ENCODE data around the gene FNBP1. TPM values are rescaled to one million over a fixed set of nuclear protein-coding genes. Genes with fewer than 3 reads are reported as not detected.

FNBP1 gene
- total and polyA plus RNA-seq, 7 experiments from 2014 or later, result 138 to 207 (median 166) TPM

DNA sequence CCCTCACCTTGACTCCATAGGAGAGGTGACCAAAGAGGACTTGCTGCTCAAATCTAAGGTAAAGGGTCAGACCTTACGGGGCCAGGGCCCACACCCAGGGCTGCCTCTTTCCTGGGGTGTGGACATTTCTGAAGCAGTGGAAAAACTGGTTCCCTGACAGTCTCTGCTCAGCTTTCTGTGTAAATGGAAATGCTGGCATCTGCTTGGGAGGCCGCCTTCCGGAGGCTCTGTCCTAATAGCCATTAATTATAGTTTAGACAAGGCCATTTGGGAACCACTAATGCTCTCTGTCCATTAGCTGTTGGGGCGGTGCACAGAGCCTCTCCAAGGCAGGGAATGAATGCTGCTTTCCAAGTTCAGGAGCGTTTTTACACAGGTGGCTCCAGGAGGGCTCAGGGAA lies 190.4 kb downstream of the FNBP1 start:
- H3K9me3 Mint-ChIP-seq, result no peaks in the 10 kb centered on the region
- DNase-seq, result no peak
- ChIA-PET CTCF (interaction anchor here (0.6 to 1.2 kb wide), 3 partner anchors 15 to 710 kb away, joined by 3 to 4 read pairs (median 3); no protein-coding TSS in a partner anchor), POLR2A (interaction anchor here (0.9 to 2.0 kb wide), 4 partner anchors 9 to 18 kb away, joined by 4 to 7 read pairs (median 4); partner anchors contain the start of genes C9orf78 and USP20)
- no peaks in the 10 kb centered on the region for H3K27me3 Mint-ChIP-seq
- H3K4me3 ChIP-seq (ENCODE audit: low read length), result no peak overlapping the region
- H3K4me1 ChIP-seq (ENCODE audit: control insufficient read depth in 2 of 2, insufficient read depth in 2 of 2, low read length in 2 of 2), result peaks cover 22 to 27% of the 10 kb centered on the region in 2 donors
- H3K27ac ChIP-seq (ENCODE audit: low read depth, low read length), result no peak overlapping the region
- H3K36me3 Mint-ChIP-seq, result peaks cover 6 to 64% (median 47%) of the 10 kb centered on the region in 5 donors
- H3K36me3 ChIP-seq (ENCODE audit: control insufficient read depth in 2 of 3, insufficient read depth in 3 of 3, low read length in 3 of 3), result peaks cover 19 to 74% (median 28%) of the 10 kb centered on the region in 3 experiments
- no peak for ATAC-seq
- H3K9me3 ChIP-seq (ENCODE audit: control insufficient read depth in 2 of 3, low read length in 3 of 3), result no peaks in the 10 kb centered on the region
- H3K4me3 Mint-ChIP-seq, result no peak overlapping the region
- no peaks in the 10 kb centered on the region for H3K27me3 ChIP-seq (ENCODE audit: control insufficient read depth in 2 of 2, insufficient read depth in 2 of 2, low read length in 2 of 2)
- peak overlapping the region in 6 of 9 donors; percentile 14 to 83 (median 56) for H3K27ac Mint-ChIP-seq
- intact Hi-C loops (cut with micrococcal nuclease), result no loop called here
- H3K4me1 Mint-ChIP-seq, result peaks cover 32 to 77% (median 60%) of the 10 kb centered on the region in 7 donors

DNA sequence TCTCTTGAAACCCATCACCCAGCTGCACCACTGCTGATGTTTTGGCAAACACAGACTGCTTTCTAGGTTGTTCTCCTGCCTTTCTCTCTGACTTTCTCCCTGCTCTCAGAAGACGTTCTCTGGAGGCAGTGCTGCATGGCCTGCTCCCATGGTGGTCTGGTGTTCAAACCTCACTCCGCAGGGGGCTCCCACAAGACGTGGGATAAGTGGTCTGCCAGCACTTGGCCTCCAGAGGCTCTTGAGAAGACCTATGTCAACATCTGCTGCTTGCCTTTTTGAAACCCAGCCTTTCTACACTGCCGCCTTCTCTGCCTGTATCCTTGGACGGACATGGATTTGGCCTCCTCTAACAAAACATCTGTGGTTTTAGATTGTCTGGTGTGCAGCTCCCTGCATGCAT lies 191.2 kb downstream of the FNBP1 start:
- no peak overlapping the region for H3K27ac ChIP-seq (ENCODE audit: low read depth, low read length)
- CTCF ChIA-PET, result no interaction called here
- Mint-ChIP-seq H3K27me3 (no peaks in the 10 kb centered on the region), H3K4me3 (peak overlapping the region in 1 of 10 donors; percentile 5), H3K27ac (peak overlapping the region in 6 of 9 donors; percentile 27 to 88 (median 79)), H3K9me3 (no peaks in the 10 kb centered on the region), H3K4me1 (peaks cover 33 to 75% (median 64%) of the 10 kb centered on the region in 7 donors), H3K36me3 (peaks cover 6 to 58% (median 44%) of the 10 kb centered on the region in 5 donors)
- POLR2A ChIA-PET, result interaction anchor here (1.4 kb wide), 1 partner anchor 9 kb away, joined by 11 read pairs; no protein-coding TSS in a partner anchor
- H3K27me3 ChIP-seq (ENCODE audit: control insufficient read depth in 2 of 2, insufficient read depth in 2 of 2, low read length in 2 of 2), result no peaks in the 10 kb centered on the region
- ATAC-seq, result no peak
- H3K4me3 ChIP-seq (ENCODE audit: low read length), result no peak overlapping the region
- DNase-seq, result no peak
- no peaks in the 10 kb centered on the region for H3K9me3 ChIP-seq (ENCODE audit: control insufficient read depth in 2 of 3, low read length in 3 of 3)
- peaks cover 19 to 67% (median 22%) of the 10 kb centered on the region in 3 experiments for H3K36me3 ChIP-seq (ENCODE audit: control insufficient read depth in 2 of 3, insufficient read depth in 3 of 3, low read length in 3 of 3)
- peaks cover 22 to 26% of the 10 kb centered on the region in 2 donors for H3K4me1 ChIP-seq (ENCODE audit: control insufficient read depth in 2 of 2, insufficient read depth in 2 of 2, low read length in 2 of 2)
- intact Hi-C loops (cut with micrococcal nuclease), result no loop called here

DNA sequence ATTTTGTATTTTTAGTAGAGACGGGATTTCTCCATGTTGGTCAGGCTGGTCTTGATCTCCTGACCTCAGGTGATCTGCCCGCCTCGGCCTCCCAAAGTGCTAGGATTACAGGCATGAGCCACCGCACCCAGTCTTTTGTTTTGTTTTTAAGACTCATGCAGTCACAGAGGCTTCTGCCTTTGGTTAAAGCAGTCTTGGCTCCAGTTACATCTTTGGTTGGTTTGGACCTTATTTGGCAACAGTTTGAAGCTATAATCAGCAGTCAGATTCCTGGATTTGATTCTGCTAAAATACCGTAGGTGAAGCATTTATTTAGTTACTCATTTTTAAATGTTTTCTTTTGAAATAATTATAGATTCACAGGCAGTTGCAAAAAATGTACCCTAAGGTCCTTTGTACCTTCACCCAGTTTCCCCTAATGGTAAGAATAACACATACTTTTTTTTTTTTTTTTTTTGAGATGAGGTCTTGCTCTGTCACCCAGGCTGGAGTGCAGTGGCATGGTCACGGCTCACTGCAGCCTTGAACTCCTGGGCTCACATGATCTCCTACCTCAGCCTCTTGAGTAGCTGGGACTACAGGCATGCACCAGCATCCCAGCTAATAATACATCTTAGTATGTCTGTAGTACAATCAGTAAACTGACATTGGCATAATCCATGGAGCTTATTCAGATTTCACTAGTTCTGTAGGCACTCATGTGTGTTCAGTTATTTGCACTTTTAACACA lies 192.0 kb downstream of the FNBP1 start:
- Mint-ChIP-seq H3K27ac (peak overlapping the region in 4 of 9 donors; percentile 50 to 80 (median 64)), H3K9me3 (no peaks in the 10 kb centered on the region), H3K27me3 (no peaks in the 10 kb centered on the region), H3K36me3 (peaks cover 6 to 50% (median 39%) of the 10 kb centered on the region in 5 donors), H3K4me1 (peaks cover 34 to 72% (median 65%) of the 10 kb centered on the region in 7 donors), H3K4me3 (no peak overlapping the region)
- no peaks in the 10 kb centered on the region for H3K27me3 ChIP-seq (ENCODE audit: control insufficient read depth in 2 of 2, insufficient read depth in 2 of 2, low read length in 2 of 2)
- intact Hi-C loops (cut with micrococcal nuclease), result no loop called here
- no peak overlapping the region for H3K27ac ChIP-seq (ENCODE audit: low read depth, low read length)
- ATAC-seq, result no peak
- no peaks in the 10 kb centered on the region for H3K9me3 ChIP-seq (ENCODE audit: control insufficient read depth in 2 of 3, low read length in 3 of 3)
- ChIA-PET CTCF (interaction anchor here (0.6 to 1.1 kb wide), 2 partner anchors 12 to 44 kb away, joined by 3 to 5 read pairs; no protein-coding TSS in a partner anchor), POLR2A (interaction anchor here (1.4 kb wide), 1 partner anchor 10 kb away, joined by 11 read pairs; no protein-coding TSS in a partner anchor)
- H3K4me3 ChIP-seq (ENCODE audit: low read length), result no peak overlapping the region
- H3K4me1 ChIP-seq (ENCODE audit: control insufficient read depth in 2 of 2, insufficient read depth in 2 of 2, low read length in 2 of 2), result peaks cover 20 to 26% of the 10 kb centered on the region in 2 donors
- DNase-seq, result no peak
- peaks cover 17 to 60% (median 19%) of the 10 kb centered on the region in 3 experiments for H3K36me3 ChIP-seq (ENCODE audit: control insufficient read depth in 2 of 3, insufficient read depth in 3 of 3, low read length in 3 of 3)

DNA sequence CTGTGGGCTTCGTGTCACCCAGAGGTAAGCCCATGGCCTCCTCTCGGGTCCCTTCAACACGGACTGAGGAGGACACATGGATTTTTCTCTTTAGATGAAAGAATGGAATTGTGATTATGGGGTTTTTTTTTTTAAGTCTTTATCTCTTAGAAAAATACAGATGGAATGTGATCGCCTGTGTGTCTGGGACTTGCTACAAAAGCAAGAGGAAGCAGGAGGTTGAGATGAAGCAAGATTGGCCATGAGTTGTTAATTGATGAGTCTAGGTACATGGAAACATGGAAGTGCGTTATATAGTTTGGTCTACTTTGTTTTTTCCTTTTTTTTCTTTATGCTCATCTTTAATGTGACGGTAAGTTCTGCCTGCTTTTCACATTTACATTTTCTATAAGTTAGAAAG lies 193.1 kb downstream of the FNBP1 start:
- CTCF ChIA-PET, result no interaction called here
- Histone ChIP-seq H3K9me3 (ENCODE audit: control insufficient read depth in 2 of 3, low read length in 3 of 3) (no peaks in the 10 kb centered on the region), H3K36me3 (ENCODE audit: control insufficient read depth in 2 of 3, insufficient read depth in 3 of 3, low read length in 3 of 3) (peaks cover 16 to 54% (median 19%) of the 10 kb centered on the region in 3 experiments), H3K4me3 (ENCODE audit: low read length) (no peak overlapping the region), H3K27ac (ENCODE audit: low read depth, low read length) (no peak overlapping the region), H3K27me3 (ENCODE audit: control insufficient read depth in 2 of 2, insufficient read depth in 2 of 2, low read length in 2 of 2) (no peaks in the 10 kb centered on the region), H3K4me1 (ENCODE audit: control insufficient read depth in 2 of 2, insufficient read depth in 2 of 2, low read length in 2 of 2) (peaks cover 11 to 22% of the 10 kb centered on the region in 2 donors)
- Mint-ChIP-seq H3K4me3 (peak overlapping the region in 1 of 10 donors; percentile 3), H3K4me1 (peaks cover 27 to 70% (median 65%) of the 10 kb centered on the region in 7 donors), H3K9me3 (no peaks in the 10 kb centered on the region), H3K27ac (peak overlapping the region in 6 of 9 donors; percentile 5 to 76 (median 28)), H3K27me3 (no peaks in the 10 kb centered on the region), H3K36me3 (peaks cover 6 to 45% (median 33%) of the 10 kb centered on the region in 5 donors)
- DNase-seq, result no peak
- ATAC-seq, result no peak
- intact Hi-C loops (cut with micrococcal nuclease), result no loop called here
- POLR2A ChIA-PET, result no interaction called here

DNA sequence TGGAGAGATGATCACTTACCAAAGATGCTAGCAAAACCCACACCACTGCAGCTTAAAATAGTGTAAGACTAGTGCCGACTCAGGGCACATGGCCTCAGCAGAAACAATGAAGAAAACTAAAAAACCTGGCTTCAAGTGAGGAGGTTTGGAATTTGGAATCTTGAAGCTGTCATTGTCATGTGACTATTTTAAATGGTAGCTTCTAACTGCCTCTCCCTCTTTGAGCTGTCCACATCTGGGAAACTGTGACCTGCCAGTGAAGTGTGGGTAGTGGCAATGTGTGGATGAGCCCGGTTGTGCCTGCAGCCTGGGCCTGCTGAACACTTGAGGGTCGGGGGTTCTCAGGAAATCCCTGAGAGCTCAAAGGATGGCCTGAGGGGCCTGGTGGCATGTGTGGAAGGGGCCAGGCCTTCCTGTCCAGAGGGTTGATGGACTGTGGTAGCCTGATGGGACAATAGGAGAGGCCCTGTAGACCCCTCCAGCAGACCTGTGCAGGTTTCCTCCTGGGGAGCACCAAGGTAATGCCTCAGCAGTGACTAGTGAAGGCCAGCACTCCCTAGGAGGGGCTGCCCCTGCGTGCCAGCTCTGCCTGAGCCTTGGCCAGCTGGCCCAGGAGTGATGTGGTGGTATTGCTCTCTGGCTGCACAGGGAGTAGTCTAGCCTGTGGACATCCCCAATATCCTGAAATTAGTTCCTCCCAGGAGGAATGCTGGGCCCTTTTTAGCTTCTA lies 194.1 kb downstream of the FNBP1 start:
- CTCF ChIA-PET, result interaction anchor here (0.6 kb wide), 1 partner anchor 123 kb away, joined by 3 read pairs; no protein-coding TSS in a partner anchor
- Mint-ChIP-seq H3K36me3 (peaks cover 6 to 34% (median 26%) of the 10 kb centered on the region in 5 donors), H3K4me3 (no peak overlapping the region), H3K27me3 (no peaks in the 10 kb centered on the region), H3K4me1 (peaks cover 20 to 61% (median 58%) of the 10 kb centered on the region in 7 donors), H3K9me3 (no peaks in the 10 kb centered on the region), H3K27ac (peak overlapping the region in 3 of 9 donors; percentile 32 to 62 (median 38))
- POLR2A ChIA-PET, result interaction anchor here (0.6 to 0.9 kb wide), 4 partner anchors 12 to 181 kb away, joined by 3 to 5 read pairs (median 4); partner anchors contain the start of gene C9orf78
- Histone ChIP-seq H3K9me3 (ENCODE audit: control insufficient read depth in 2 of 3, low read length in 3 of 3) (no peaks in the 10 kb centered on the region), H3K27ac (ENCODE audit: low read depth, low read length) (no peak overlapping the region), H3K36me3 (ENCODE audit: control insufficient read depth in 2 of 3, insufficient read depth in 3 of 3, low read length in 3 of 3) (peaks cover 13 to 49% (median 17%) of the 10 kb centered on the region in 3 experiments), H3K4me3 (ENCODE audit: low read length) (no peak overlapping the region), H3K27me3 (ENCODE audit: control insufficient read depth in 2 of 2, insufficient read depth in 2 of 2, low read length in 2 of 2) (no peaks in the 10 kb centered on the region), H3K4me1 (ENCODE audit: control insufficient read depth in 2 of 2, insufficient read depth in 2 of 2, low read length in 2 of 2) (peaks cover under 1 to 12% of the 10 kb centered on the region in 2 donors)
- no peak for ATAC-seq
- DNase-seq, result no peak
- intact Hi-C loops (cut with micrococcal nuclease), result no loop called here

DNA sequence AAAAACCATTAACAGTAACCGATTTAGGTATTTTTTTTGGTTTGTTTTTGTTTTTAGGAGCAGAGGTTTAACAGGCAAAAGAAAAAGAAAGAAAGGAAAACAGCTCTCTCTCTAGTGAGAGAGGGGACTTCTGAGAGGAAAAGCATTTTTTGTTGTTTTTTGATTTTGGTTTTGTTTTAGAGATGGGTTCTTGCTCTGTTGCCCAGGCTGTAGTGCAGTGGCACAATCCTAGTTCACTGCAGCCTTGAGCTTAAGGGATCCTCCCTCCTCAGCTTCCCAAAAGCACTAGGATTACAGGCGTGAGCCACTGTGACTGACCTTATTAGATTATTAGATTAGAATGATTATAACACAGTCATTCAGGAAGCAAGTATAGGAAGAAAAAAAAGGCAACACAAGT lies 197.6 kb downstream of the FNBP1 start:
- Histone ChIP-seq H3K27me3 (ENCODE audit: control insufficient read depth in 2 of 2, insufficient read depth in 2 of 2, low read length in 2 of 2) (no peaks in the 10 kb centered on the region), H3K4me1 (ENCODE audit: control insufficient read depth in 2 of 2, insufficient read depth in 2 of 2, low read length in 2 of 2) (peaks cover under 1 to 26% of the 10 kb centered on the region in 2 donors), H3K4me3 (ENCODE audit: low read length) (no peak overlapping the region), H3K36me3 (ENCODE audit: control insufficient read depth in 2 of 3, insufficient read depth in 3 of 3, low read length in 3 of 3) (peaks cover 0 to 18% (median 0%) of the 10 kb centered on the region in 3 experiments), H3K9me3 (ENCODE audit: control insufficient read depth in 2 of 3, low read length in 3 of 3) (no peaks in the 10 kb centered on the region), H3K27ac (ENCODE audit: low read depth, low read length) (peak overlapping the region; percentile 53)
- Mint-ChIP-seq H3K36me3 (peaks cover 0 to 14% (median 6%) of the 10 kb centered on the region in 5 donors), H3K4me1 (peaks cover 19 to 57% (median 55%) of the 10 kb centered on the region in 7 donors), H3K4me3 (peak overlapping the region in 9 of 10 donors; percentile 28 to 80 (median 61)), H3K27me3 (no peaks in the 10 kb centered on the region), H3K9me3 (no peaks in the 10 kb centered on the region), H3K27ac (peak overlapping the region; percentile 48 to 95 (median 89))
- ChIA-PET CTCF (interaction anchor here (0.7 kb wide), 1 partner anchor 394 kb away, joined by 3 read pairs; no protein-coding TSS in a partner anchor), POLR2A (interaction anchor here (0.9 to 1.9 kb wide), 6 partner anchors 9 to 40 kb away, joined by 3 to 7 read pairs (median 6); partner anchors contain the start of genes C9orf78 and USP20)
- intact Hi-C loops (cut with micrococcal nuclease), result no loop called here
- ATAC-seq, result no peak
- no peak for DNase-seq

Measured in naive thymus-derived CD4-positive, alpha-beta T cell (primary cell).